GM19463 (cell line): ENCODE data around the gene SPECC1L.

Experiments used
- ATAC-seq: cut with Tn5 transposase; IDR thresholded peaks from one replicate; pipeline ENCODE4 v1.9.1; 2021; ENCODE audit warnings: mild to moderate bottlenecking, moderate library complexity; ENCODE audit not compliant: unreplicated experiment

Gene SPECC1L

GRCh38 chr22:24319451-24319850 lies 48.8 kb downstream of the SPECC1L start:
- ATAC-seq: no peak

- ATAC-seq: no peak
Measured at GRCh38 chr22:24321999-24322398, 51.4 kb downstream of the SPECC1L start.

GRCh38 chr22:24322522-24322921 lies 51.9 kb downstream of the SPECC1L start:
- no peak for ATAC-seq

GRCh38 chr22:24323233-24323632 lies 52.6 kb downstream of the SPECC1L start:
- no peak for ATAC-seq

GRCh38 chr22:24323695-24324094 lies 53.1 kb downstream of the SPECC1L start:
- no peak for ATAC-seq

- ATAC-seq: no peak
Measured at GRCh38 chr22:24324137-24324536, 53.5 kb downstream of the SPECC1L start.

GRCh38 chr22:24325105-24325757 lies 54.6 kb downstream of the SPECC1L start:
- ATAC-seq: no peak

- ATAC-seq: no peak
Measured at GRCh38 chr22:24326266-24326665, 55.6 kb downstream of the SPECC1L start.

- ATAC-seq: no peak
Measured at GRCh38 chr22:24327832-24328231, 57.2 kb downstream of the SPECC1L start.

- no peak for ATAC-seq
Measured at GRCh38 chr22:24329453-24329852, 58.8 kb downstream of the SPECC1L start.

- ATAC-seq: no peak
Measured at GRCh38 chr22:24330636-24331035, 60.0 kb downstream of the SPECC1L start.

GRCh38 chr22:24331468-24332440 lies 61.1 kb downstream of the SPECC1L start:
- no peak for ATAC-seq

GRCh38 chr22:24333301-24333700 lies 62.7 kb downstream of the SPECC1L start:
- no peak for ATAC-seq

- ATAC-seq: no peak
Measured at GRCh38 chr22:24335496-24335895, 64.9 kb downstream of the SPECC1L start.

GRCh38 chr22:24337894-24338645 lies 67.4 kb downstream of the SPECC1L start:
- ATAC-seq: no peak

- ATAC-seq: no peak
Measured at GRCh38 chr22:24338726-24339451, 68.3 kb downstream of the SPECC1L start.

GRCh38 chr22:24339452-24339747 lies 68.8 kb downstream of the SPECC1L start:
- no peak for ATAC-seq

- no peak for ATAC-seq
Measured at GRCh38 chr22:24341627-24342026, 71.0 kb downstream of the SPECC1L start.

- no peak for ATAC-seq
Measured at GRCh38 chr22:24350627-24351026, 80.0 kb downstream of the SPECC1L start.

GRCh38 chr22:24353121-24353520 lies 82.5 kb downstream of the SPECC1L start:
- ATAC-seq: no peak

GRCh38 chr22:24355574-24355973 lies 84.9 kb downstream of the SPECC1L start:
- no peak for ATAC-seq
